OCI-LY3 (cell line): Measurements from ENCODE around the gene OR52M1.

ENCODE experiments used
- CTCF ChIP-seq: fragments of 200-600, 300-600 bp; sonication (generic); IDR thresholded peaks from 2 replicates; pipeline ENCODE4 v1.5.1; 2014; ENCODE audit warnings: antibody characterized with exemption, low read length, low read depth
- EZH2phosphoT487 ChIP-seq: fragments of 200-600 bp; shearing (Covaris generic); IDR thresholded peaks from 2 replicates; pipeline ENCODE4 v1.6.1; 2018; ENCODE audit warnings: antibody characterized with exemption, mixed run types, low read depth

DNA sequence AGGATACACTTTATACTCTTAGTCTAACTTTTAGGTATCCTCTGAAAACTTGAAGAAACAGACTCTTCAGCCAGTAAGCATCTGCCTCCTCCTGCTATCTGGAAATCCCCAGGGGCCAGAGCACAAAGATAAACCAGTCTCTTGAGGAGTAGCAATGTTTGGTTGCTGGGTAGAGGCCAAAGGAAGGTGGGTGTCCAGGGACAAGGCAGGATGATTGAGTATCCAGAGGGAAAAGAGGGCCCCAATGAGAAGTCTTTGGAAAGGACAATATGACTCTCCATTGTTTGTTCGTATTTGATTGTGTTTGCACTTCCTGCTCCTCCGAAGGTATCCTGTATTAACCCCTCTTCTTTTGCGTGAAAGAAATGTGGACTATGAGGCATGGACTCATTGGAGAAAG lies 44.0 kb downstream of the OR52M1 start:
- TF ChIP-seq CTCF (no peak), EZH2phosphoT487 (no peak)
